Measurements from ENCODE around the gene CSF3R. TPM values are rescaled to one million over a fixed set of nuclear protein-coding genes. Genes with fewer than 3 reads are reported as not detected.

CSF3R gene
- total and polyA plus RNA-seq, 5 experiments from 2014 or later, result 0.10 to 0.44 (median 0.20) TPM; not detected in 2

GRCh38 chr1:36457691-36458090 is 25.0 kb downstream of the CSF3R start:
- Mint-ChIP-seq H3K36me3 (peaks cover 8 to 57% (median 9%) of the 10 kb centered on the region in 3 donors), H3K27ac (peak overlapping the region in 9 of 10 donors; percentile 31 to 93 (median 68)), H3K4me3 (peak overlapping the region in 7 of 10 donors; percentile 10 to 65 (median 50)), H3K9me3 (no peaks in the 10 kb centered on the region), H3K4me1 (peaks cover 12 to 41% (median 33%) of the 10 kb centered on the region in 4 donors), H3K27me3 (no peaks in the 10 kb centered on the region)
- ATAC-seq (peak in 1 of 2 donors; percentile 69), DNase-seq (peak in 2 of 10 donors; percentile 11 to 16)
- POLR2A ChIA-PET, result no interaction called here

- POLR2A ChIA-PET, result no interaction called here
These were observed 26.3 kb downstream of the CSF3R start for GRCh38 chr1:36456391-36456928.

GRCh38 chr1:36455386-36455785 is 27.3 kb downstream of the CSF3R start:
- ATAC-seq (no peak), DNase-seq (no peak)
- Mint-ChIP-seq H3K27me3 (peaks cover 0 to under 1% (median 0%) of the 10 kb centered on the region in 5 donors), H3K4me3 (no peak overlapping the region), H3K4me1 (peaks cover 16 to 44% (median 38%) of the 10 kb centered on the region in 4 donors), H3K27ac (peak overlapping the region in 3 of 10 donors; percentile 4 to 55 (median 40)), H3K36me3 (peaks cover 2 to 43% (median 5%) of the 10 kb centered on the region in 3 donors), H3K9me3 (no peaks in the 10 kb centered on the region)
- POLR2A ChIA-PET, result interaction anchor here (0.7 to 1.4 kb wide), 2 partner anchors 9 to 269 kb away, joined by 3 to 7 read pairs; partner anchors contain the start of gene MRPS15

More at GRCh38 chr1:36456391-36456928, 26.3 kb downstream of the CSF3R start:
- no peak for ATAC-seq
- peaks cover 18 to 40% (median 36%) of the 10 kb centered on the region in 4 donors for H3K4me1 Mint-ChIP-seq
- H3K9me3 Mint-ChIP-seq, result no peaks in the 10 kb centered on the region
- no peak for DNase-seq
- H3K27me3 Mint-ChIP-seq, result no peaks in the 10 kb centered on the region
- peak overlapping the region in 2 of 10 donors; percentile 27 to 40 for H3K27ac Mint-ChIP-seq
- peaks cover 8 to 53% (median 9%) of the 10 kb centered on the region in 3 donors for H3K36me3 Mint-ChIP-seq
- no peak overlapping the region for H3K4me3 Mint-ChIP-seq

GRCh38 chr1:36453600-36454388 is 28.9 kb downstream of the CSF3R start:
- Mint-ChIP-seq H3K36me3 (peaks cover 0 to 30% (median 0%) of the 10 kb centered on the region in 3 donors), H3K4me3 (peak overlapping the region in 3 of 10 donors; percentile 11 to 23 (median 15)), H3K9me3 (no peaks in the 10 kb centered on the region), H3K4me1 (peaks cover 21 to 44% (median 38%) of the 10 kb centered on the region in 4 donors), H3K27ac (peak overlapping the region in 4 of 10 donors; percentile 4 to 31 (median 24)), H3K27me3 (peaks cover 0 to 3% (median 0%) of the 10 kb centered on the region in 5 donors)
- POLR2A ChIA-PET, result no interaction called here
- ATAC-seq, result no peak
- DNase-seq, result no peak

GRCh38 chr1:36453051-36453450 is 29.7 kb downstream of the CSF3R start:
- H3K27me3 Mint-ChIP-seq, result peaks cover 0 to 3% (median 0%) of the 10 kb centered on the region in 5 donors
- POLR2A ChIA-PET, result no interaction called here
- H3K4me1 Mint-ChIP-seq, result peaks cover 17 to 37% (median 31%) of the 10 kb centered on the region in 4 donors

GRCh38 chr1:36450919-36451305 is 31.8 kb downstream of the CSF3R start:
- POLR2A ChIA-PET, result interaction anchor here (0.5 to 3.6 kb wide), 10 partner anchors 11 to 351 kb away, joined by 3 to 35 read pairs (median 4); partner anchors contain the start of gene MRPS15
- peak overlapping the region; percentile 90 to 99 (median 98) for H3K27ac Mint-ChIP-seq
- H3K4me3 Mint-ChIP-seq, result peak overlapping the region; percentile 87 to 97 (median 92)
- H3K9me3 Mint-ChIP-seq, result no peaks in the 10 kb centered on the region
- peaks cover 0 to 3% (median 0%) of the 10 kb centered on the region in 5 donors for H3K27me3 Mint-ChIP-seq
- H3K36me3 Mint-ChIP-seq, result peaks cover 0 to 9% (median 0%) of the 10 kb centered on the region in 3 donors
- peaks cover 13 to 23% (median 20%) of the 10 kb centered on the region in 4 donors for H3K4me1 Mint-ChIP-seq
- ATAC-seq (no peak), DNase-seq (no peak)

More at GRCh38 chr1:36453051-36453450, 29.7 kb downstream of the CSF3R start:
- no peak for DNase-seq
- ATAC-seq, result no peak
- Mint-ChIP-seq H3K27ac (peak overlapping the region in 1 of 10 donors; percentile 43), H3K9me3 (no peaks in the 10 kb centered on the region), H3K4me3 (peak overlapping the region in 2 of 10 donors; percentile 11 to 45), H3K36me3 (peaks cover 0 to 26% (median 0%) of the 10 kb centered on the region in 3 donors)

- Mint-ChIP-seq H3K27me3 (peaks cover 0 to 3% (median 0%) of the 10 kb centered on the region in 5 donors), H3K4me1 (peaks cover 13 to 23% (median 20%) of the 10 kb centered on the region in 4 donors), H3K4me3 (peak within 1 kb of the TSS; percentile 87 to 97 (median 92)), H3K9me3 (no peaks in the 10 kb centered on the region), H3K36me3 (peaks cover 0 to 4% (median 0%) of the 10 kb centered on the region in 3 donors), H3K27ac (peak within 1 kb of the TSS; percentile 90 to 99 (median 98))
- peak; percentile 77 to 93 (median 83) for DNase-seq
- POLR2A ChIA-PET, result interaction anchor here (0.5 to 3.6 kb wide), 10 partner anchors 11 to 894 kb away, joined by 3 to 35 read pairs (median 3); partner anchors contain the start of gene MRPS15
- peak; percentile 97 to 98 for ATAC-seq
These were observed 32.3 kb downstream of the CSF3R start, which contains the start of gene OSCP1 for GRCh38 chr1:36450270-36450918. TSS of gene OSCP1 (minus strand) at chr1:36450451. CDS start at chr1:36450369, 82 bp downstream.

- Mint-ChIP-seq H3K4me1 (peaks cover 13 to 23% (median 20%) of the 10 kb centered on the region in 4 donors), H3K4me3 (peak overlapping the region in 6 of 10 donors; percentile 15 to 62 (median 34)), H3K27me3 (peaks cover 0 to 3% (median 0%) of the 10 kb centered on the region in 5 donors), H3K36me3 (no peaks in the 10 kb centered on the region), H3K27ac (peak overlapping the region in 2 of 10 donors; percentile 12 to 98), H3K9me3 (no peaks in the 10 kb centered on the region)
- ATAC-seq (no peak), DNase-seq (no peak)
- POLR2A ChIA-PET, result interaction anchor here (0.5 to 3.6 kb wide), 2 partner anchors 14 to 15 kb away, joined by 4 to 35 read pairs; partner anchors contain the start of gene MRPS15
These were observed 34.1 kb downstream of the CSF3R start for GRCh38 chr1:36448530-36449056.

- DNase-seq (no peak), ATAC-seq (no peak)
- Mint-ChIP-seq H3K27me3 (peaks cover 0 to 3% (median 0%) of the 10 kb centered on the region in 5 donors), H3K27ac (peak overlapping the region in 3 of 10 donors; percentile 4 to 22 (median 21)), H3K4me1 (peaks cover 11 to 20% (median 19%) of the 10 kb centered on the region in 4 donors), H3K9me3 (no peaks in the 10 kb centered on the region), H3K4me3 (no peak overlapping the region), H3K36me3 (no peaks in the 10 kb centered on the region)
- POLR2A ChIA-PET, result no interaction called here
These were observed 35.3 kb downstream of the CSF3R start for GRCh38 chr1:36447450-36447849.

GRCh38 chr1:36446746-36447145 is 36.0 kb downstream of the CSF3R start:
- DNase-seq, result no peak
- H3K27ac Mint-ChIP-seq, result peak overlapping the region in 2 of 10 donors; percentile 10 to 68
- H3K27me3 Mint-ChIP-seq, result peaks cover 0 to 3% (median 0%) of the 10 kb centered on the region in 5 donors
- no peak for ATAC-seq
- no peaks in the 10 kb centered on the region for H3K9me3 Mint-ChIP-seq
- POLR2A ChIA-PET, result no interaction called here
- H3K4me3 Mint-ChIP-seq, result no peak overlapping the region
- no peaks in the 10 kb centered on the region for H3K36me3 Mint-ChIP-seq
- H3K4me1 Mint-ChIP-seq, result peaks cover 9 to 17% (median 16%) of the 10 kb centered on the region in 4 donors

GRCh38 chr1:36446271-36446670 is 36.4 kb downstream of the CSF3R start:
- POLR2A ChIA-PET, result no interaction called here
- Mint-ChIP-seq H3K27me3 (peaks cover 0 to 3% (median 0%) of the 10 kb centered on the region in 5 donors), H3K36me3 (no peaks in the 10 kb centered on the region), H3K4me3 (no peak overlapping the region), H3K9me3 (no peaks in the 10 kb centered on the region), H3K4me1 (peaks cover 5 to 13% (median 12%) of the 10 kb centered on the region in 4 donors), H3K27ac (no peak overlapping the region)
- ATAC-seq, result no peak
- no peak for DNase-seq

- POLR2A ChIA-PET, result no interaction called here
- no peak for ATAC-seq
- no peaks in the 10 kb centered on the region for H3K4me1 Mint-ChIP-seq
- no peak for DNase-seq
- no peaks in the 10 kb centered on the region for H3K27me3 Mint-ChIP-seq
- H3K36me3 Mint-ChIP-seq, result no peaks in the 10 kb centered on the region
- no peaks in the 10 kb centered on the region for H3K9me3 Mint-ChIP-seq
- no peak overlapping the region for H3K4me3 Mint-ChIP-seq
- H3K27ac Mint-ChIP-seq, result no peak overlapping the region
These were observed 39.4 kb downstream of the CSF3R start for GRCh38 chr1:36443297-36443696.

Data from naive thymus-derived CD8-positive, alpha-beta T cell (primary cell).